Right lobe of liver (tissue), 6 donors: Measurements from ENCODE around the gene KRTAP9-7. TPM values are rescaled to one million over a fixed set of nuclear protein-coding genes. Genes with fewer than 3 reads are reported as not detected.
A peak's percentile ranks its signal among the peaks of the same experiment; 100 is the strongest.

Experiments
- ATAC-seq, 4 donors: fragments of 200-7000 bp; cut with Tn5 transposase; one replicate each; pipeline ENCODE4 v1.9.1; 2020; ENCODE audit warnings: mild to moderate bottlenecking in 4 of 4, moderate library complexity in 4 of 4
- DNase-seq, 3 donors: peaks; one replicate each; pipeline ENCODE4 v3.0.0-alpha.2; 2020
- H3K27ac ChIP-seq, 3 donors: fragments of 200-600 bp; one replicate each; pipeline ENCODE4 v1.8.0; 2022
- H3K27me3 ChIP-seq, 2 donors: fragments of 200-600 bp; one replicate each; pipeline ENCODE4 v1.8.0; 2022
- H3K36me3 ChIP-seq, 4 donors: fragments of 200-600 bp; sonication (generic) in 1 of 4; one replicate each; pipeline versions ENCODE4 v1.5.1 to v1.8.0; 2017 to 2022; ENCODE audit warnings: control low read depth in 1 of 4
- H3K4me1 ChIP-seq, 4 donors: fragments of 200-600 bp; sonication (generic) in 1 of 4; one replicate each; pipeline versions ENCODE4 v1.5.1 to v1.8.0; 2017 to 2022; ENCODE audit warnings: control low read depth in 1 of 4
- H3K4me3 ChIP-seq, 3 donors: fragments of 200-600 bp; one replicate each; pipeline ENCODE4 v1.8.0; 2022
- H3K9me3 ChIP-seq, 4 donors: fragments of 200-600 bp; sonication (generic) in 1 of 4; one replicate each; pipeline versions ENCODE4 v1.5.1 to v1.8.0; 2017 to 2022; ENCODE audit warnings: control low read depth in 1 of 4
- CTCF ChIP-seq, 4 donors: fragments of 200-600 bp in 3 of 4; fragments of 450-650 bp in 1 of 4; IDR thresholded peaks; one replicate each; pipeline versions ENCODE4 v1.5.1 to v1.8.0; 2016 to 2022; ENCODE audit warnings: antibody characterized with exemption in 4 of 4, mild to moderate bottlenecking in 2 of 4
- POLR2A ChIP-seq: fragments of 450-650 bp; IDR thresholded peaks from one replicate; pipeline ENCODE4 v1.6.1; 2017; ENCODE audit warnings: antibody characterized with exemption, mild to moderate bottlenecking
- WGBS: methylation state at CpG from one replicate; pipeline ENCODE4 v1.1.6; 2018; ENCODE audit warnings: low coverage, low lambda C conversion rate; ENCODE audit not compliant: insufficient coverage; ENCODE audit errors: missing lambda C conversion rate; 5-methylcytosine and 5-hydroxymethylcytosine counted together
- intact Hi-C, 2 donors: fragments of 100-400 bp; cut with DNase I; formaldehyde crosslinking; loops; one replicate each; pipeline versions ENCODE4 v1.11.2 to v1.14.1; 2022
- total RNA-seq, 6 experiments: library from RNA; depleted of rRNA in 2 of 6; stranded (reverse); fragments of >200 nt in 2 of 6; fragmentation: NEBNext Ultra II Directional in 3 of 6; extraction: Animal tissue kit (Norgen Biotek cat#: 25700) in 3 of 6; gene quantifications; one replicate each; pipeline versions ENCODE4 v1.1.0 to v1.2.4, GENCODE V29; 2016 to 2023
- donor health status: DM: no; HTN: yes; CAD: no.
- donor health status: DM: no; HTN: no; CAD: no.
- donor health status: DM: no; HTN: no; CAD: no.
- donor health status: DM: no; HTN: yes; CAD: no.
- donor health status: DM: no; HTN: yes; CAD: no.

Gene KRTAP9-7
- total RNA-seq, 6 experiments from 2014 or later = not detected

- TF ChIP-seq POLR2A (no peak), CTCF (IDR thresholded peaks at IDR 0.05) (no peak)
- ATAC-seq = no peak
- WGBS = 60% methylated on average over 1 of the region's 11 CpGs
- Histone ChIP-seq H3K36me3 (no peaks in the 10 kb centered on the region), H3K4me1 (no peaks in the 10 kb centered on the region), H3K27me3 (no peaks in the 10 kb centered on the region), H3K27ac (no peak overlapping the region), H3K9me3 (no peaks in the 10 kb centered on the region), H3K4me3 (no peak overlapping the region)
- DNase-seq = no peak
- intact Hi-C loops = loop anchor here in 1 of 2 donors (10.0 kb wide), 1 partner anchor 428 kb away; no protein-coding TSS in a partner anchor
These were observed 47.7 kb downstream of the KRTAP9-7 start for GRCh38 chr17:41322903-41323895.

- Histone ChIP-seq H3K36me3 (no peaks in the 10 kb centered on the region), H3K27ac (no peak overlapping the region), H3K4me3 (no peak overlapping the region), H3K27me3 (no peaks in the 10 kb centered on the region), H3K9me3 (no peaks in the 10 kb centered on the region), H3K4me1 (no peaks in the 10 kb centered on the region)
- TF ChIP-seq POLR2A (no peak), CTCF (IDR thresholded peaks at IDR 0.05) (peak in 2 of 4 donors; percentile 16 to 34)
- ATAC-seq (peak; percentile 28 to 63 (median 52)), DNase-seq (no peak)
- intact Hi-C loops = loop anchor here in 1 of 2 donors (10.0 kb wide), 1 partner anchor 430 kb away; no protein-coding TSS in a partner anchor
- 7% methylated on average over 3 of the region's 16 CpGs for WGBS
These were observed 48.9 kb downstream of the KRTAP9-7 start for GRCh38 chr17:41324180-41325075.

GRCh38 chr17:41325126-41325525 is 49.6 kb downstream of the KRTAP9-7 start:
- ATAC-seq (no peak), DNase-seq (no peak)
- no peaks in the 10 kb centered on the region for H3K27me3 ChIP-seq
- no peaks in the 10 kb centered on the region for H3K36me3 ChIP-seq
- intact Hi-C loops = loop anchor here in 1 of 2 donors (10.0 kb wide), 1 partner anchor 430 kb away; no protein-coding TSS in a partner anchor
- no peak overlapping the region for H3K4me3 ChIP-seq
- no peaks in the 10 kb centered on the region for H3K9me3 ChIP-seq
- TF ChIP-seq CTCF (IDR thresholded peaks at IDR 0.05) (no peak), POLR2A (no peak)
- 20% methylated on average over 2 of the region's 10 CpGs for WGBS
- H3K27ac ChIP-seq = no peak overlapping the region
- no peaks in the 10 kb centered on the region for H3K4me1 ChIP-seq

GRCh38 chr17:41325611-41326010 is 50.1 kb downstream of the KRTAP9-7 start:
- no peak for TF ChIP-seq POLR2A
- no peak for TF ChIP-seq CTCF (IDR thresholded peaks at IDR 0.05)
- no peaks in the 10 kb centered on the region for H3K36me3 ChIP-seq
- DNase-seq (no peak), ATAC-seq (no peak)
- H3K9me3 ChIP-seq = no peaks in the 10 kb centered on the region
- no peaks in the 10 kb centered on the region for H3K27me3 ChIP-seq
- no peaks in the 10 kb centered on the region for H3K4me1 ChIP-seq
- intact Hi-C loops = loop anchor here in 1 of 2 donors (10.0 kb wide), 1 partner anchor 431 kb away; no protein-coding TSS in a partner anchor
- H3K4me3 ChIP-seq = no peak overlapping the region
- WGBS = 80% methylated on average over 2 of the region's 6 CpGs
- no peak overlapping the region for H3K27ac ChIP-seq
